WTC11 (cell line): Measurements from ENCODE around the gene NCAM2. TPM values are rescaled to one million over a fixed set of nuclear protein-coding genes. Genes with fewer than 3 reads are reported as not detected.

Source experiments
- ATAC-seq: fragments of 200-7000 bp; cut with Tn5 transposase; 2 replicates; pipeline ENCODE4 v1.10.0; 2021; ENCODE audit warnings: mild to moderate bottlenecking, moderate library complexity
- CTCF ChIA-PET: fragments of 300-600 bp; sonication (Branson Sonifier 250); formaldehyde crosslinking; loops from one replicate; lab custom pipeline; 2021; ENCODE audit warnings: antibody characterized with exemption; lab: Charles Lee
- POLR2A ChIA-PET: fragments of 350-600 bp; sonication (Branson Sonifier 250); formaldehyde crosslinking; loops from one replicate; lab custom pipeline; 2021; ENCODE audit warnings: antibody characterized with exemption; lab: Charles Lee
- DNase-seq: peaks from one replicate; pipeline ENCODE4 v3.0.0; 2021; ENCODE audit warnings: low spot score
- H3K27ac Mint-ChIP-seq: 2 replicates; pipeline ENCODE4 v1.8.0; 2021; ENCODE audit warnings: mixed read lengths
- H3K27me3 Mint-ChIP-seq: 2 replicates; pipeline ENCODE4 v1.8.0; 2021; ENCODE audit warnings: low read depth, mild to moderate bottlenecking, moderate library complexity, mixed read lengths
- H3K36me3 Mint-ChIP-seq: 2 replicates; pipeline ENCODE4 v1.8.0; 2021; ENCODE audit warnings: mixed read lengths
- H3K4me1 Mint-ChIP-seq: 2 replicates; pipeline ENCODE4 v1.8.0; 2022; ENCODE audit warnings: mixed read lengths
- H3K4me3 Mint-ChIP-seq: 2 replicates; pipeline ENCODE4 v1.8.0; 2021; ENCODE audit warnings: mild to moderate bottlenecking, moderate library complexity, mixed read lengths
- H3K9me3 Mint-ChIP-seq: 2 replicates; pipeline ENCODE4 v1.8.0; 2021; ENCODE audit warnings: mixed read lengths
- CREM ChIP-seq: sonication (generic); formaldehyde crosslinking; IDR thresholded peaks from 2 replicates; pipeline ENCODE4 v1.8.1; 2022; ENCODE audit warnings: mild to moderate bottlenecking, missing genetic modification reagents, moderate library complexity
- E2F1 ChIP-seq: sonication (generic); formaldehyde crosslinking; IDR thresholded peaks from 2 replicates; pipeline ENCODE4 v1.8.0; 2022; ENCODE audit warnings: mild to moderate bottlenecking, missing genetic modification reagents
- ESRRA ChIP-seq: sonication (generic); formaldehyde crosslinking; IDR thresholded peaks from 2 replicates; pipeline ENCODE4 v1.8.1; 2022; ENCODE audit warnings: mild to moderate bottlenecking, missing genetic modification reagents, borderline replicate concordance
- JAZF1 ChIP-seq: fragments of 250-450 bp; sonication (Bioruptor Pico); IDR thresholded peaks from 2 replicates; pipeline ENCODE4 v1.9.0; 2021; ENCODE audit warnings: moderate library complexity, mild to moderate bottlenecking, inconsistent platforms
- MXD4 ChIP-seq: fragments of 250-450 bp; sonication (Bioruptor Pico); IDR thresholded peaks from 2 replicates; pipeline ENCODE4 v1.8.0; 2021; ENCODE audit warnings: mild to moderate bottlenecking, moderate library complexity, borderline replicate concordance
- NFYB ChIP-seq: sonication (generic); formaldehyde crosslinking; conservative IDR thresholded peaks from 2 replicates; pipeline ENCODE4 v1.8.0; 2022; ENCODE audit warnings: low read depth, missing genetic modification reagents
- RORB ChIP-seq: fragments of 250-450 bp; sonication (Bioruptor Pico); IDR thresholded peaks from 2 replicates; pipeline ENCODE4 v1.9.0; 2021; ENCODE audit warnings: mild to moderate bottlenecking
- TCF7 ChIP-seq: sonication (generic); formaldehyde crosslinking; IDR thresholded peaks from 2 replicates; pipeline ENCODE4 v1.8.0; 2022; ENCODE audit warnings: mild to moderate bottlenecking, low read depth, missing genetic modification reagents, moderate library complexity
- TEAD4 ChIP-seq: sonication (generic); formaldehyde crosslinking; IDR thresholded peaks from 2 replicates; pipeline ENCODE4 v1.8.0; 2022; ENCODE audit warnings: mild to moderate bottlenecking, missing genetic modification reagents
- TP53 ChIP-seq: sonication (generic); formaldehyde crosslinking; IDR thresholded peaks from 2 replicates; pipeline ENCODE4 v1.8.1; 2023; ENCODE audit warnings: mild to moderate bottlenecking, missing genetic modification reagents
- ZBTB43 ChIP-seq: sonication (generic); formaldehyde crosslinking; IDR thresholded peaks from 2 replicates; pipeline ENCODE4 v1.8.1; 2023; ENCODE audit warnings: mild to moderate bottlenecking, missing genetic modification reagents
- ZNF232 ChIP-seq: sonication (generic); formaldehyde crosslinking; IDR thresholded peaks from 2 replicates; pipeline ENCODE4 v1.8.0; 2022; ENCODE audit warnings: mild to moderate bottlenecking, missing genetic modification reagents
- ZNF263 ChIP-seq: sonication (generic); formaldehyde crosslinking; IDR thresholded peaks from 2 replicates; pipeline ENCODE4 v1.8.1; 2022; ENCODE audit warnings: low read depth, mild to moderate bottlenecking, moderate library complexity, missing genetic modification reagents
- ZNF317 ChIP-seq: sonication (generic); formaldehyde crosslinking; IDR thresholded peaks from 2 replicates; pipeline ENCODE4 v1.8.1; 2023; ENCODE audit warnings: low read depth, mild to moderate bottlenecking, moderate library complexity, missing genetic modification reagents, borderline replicate concordance
- ZNF396 ChIP-seq: fragments of 250-450 bp; sonication (Bioruptor Pico); IDR thresholded peaks from 2 replicates; pipeline ENCODE4 v1.8.0; 2021; ENCODE audit warnings: mild to moderate bottlenecking, moderate library complexity, borderline replicate concordance
- ZNF416 ChIP-seq: fragments of 250-450 bp; sonication (Bioruptor Pico); IDR thresholded peaks from 2 replicates; pipeline ENCODE4 v1.9.0; 2021; ENCODE audit warnings: mild to moderate bottlenecking, inconsistent platforms
- ZSCAN18 ChIP-seq: fragments of 250-450 bp; sonication (Bioruptor Pico); IDR thresholded peaks from 2 replicates; pipeline ENCODE4 v2.1.2; 2022; ENCODE audit warnings: mild to moderate bottlenecking, moderate library complexity
- total RNA-seq: library from RNA; stranded (reverse); gene quantifications from 3 replicates; pipeline ENCODE4 v1.2.3, GENCODE V29; 2021
- TF ChIP-seq, protein P1 (sequence below): sonication (generic); formaldehyde crosslinking; IDR thresholded peaks from 2 replicates; pipeline ENCODE4 v1.8.1; 2022; ENCODE audit warnings: low read depth, mild to moderate bottlenecking, moderate library complexity, missing genetic modification reagents, borderline replicate concordance
- TF ChIP-seq, protein P2 (sequence below): sonication (generic); formaldehyde crosslinking; IDR thresholded peaks from 2 replicates; pipeline ENCODE4 v1.8.1; 2023; ENCODE audit warnings: mild to moderate bottlenecking, missing genetic modification reagents, moderate library complexity

The NCAM2 gene
- total RNA-seq, 1 experiment from 2014 or later, result 1.6 TPM

GRCh38 chr21:21051109-21052055, 53.2 kb downstream of the NCAM2 start:
- no peak for ATAC-seq
- Mint-ChIP-seq H3K9me3 (peaks cover 6% of the 10 kb centered on the region; the same call in 1 of the 2 replicates), H3K27me3 (peaks cover 4% of the 10 kb centered on the region; the same call in 1 of the 2 replicates), H3K36me3 (no peaks in the 10 kb centered on the region), H3K4me3 (no peak overlapping the region), H3K4me1 (peaks cover 36% of the 10 kb centered on the region), H3K27ac (no peak overlapping the region)
- ChIA-PET POLR2A (no interaction called here), CTCF (no interaction called here)
- TF ChIP-seq, protein P1, sequence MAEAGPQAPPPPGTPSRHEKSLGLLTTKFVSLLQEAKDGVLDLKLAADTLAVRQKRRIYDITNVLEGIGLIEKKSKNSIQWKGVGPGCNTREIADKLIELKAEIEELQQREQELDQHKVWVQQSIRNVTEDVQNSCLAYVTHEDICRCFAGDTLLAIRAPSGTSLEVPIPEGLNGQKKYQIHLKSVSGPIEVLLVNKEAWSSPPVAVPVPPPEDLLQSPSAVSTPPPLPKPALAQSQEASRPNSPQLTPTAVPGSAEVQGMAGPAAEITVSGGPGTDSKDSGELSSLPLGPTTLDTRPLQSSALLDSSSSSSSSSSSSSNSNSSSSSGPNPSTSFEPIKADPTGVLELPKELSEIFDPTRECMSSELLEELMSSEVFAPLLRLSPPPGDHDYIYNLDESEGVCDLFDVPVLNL (CRISPR knock-in tag), result no peak
- TF ChIP-seq ZNF263 (no peak), ZNF416 (CRISPR knock-in tag) (no peak), NFYB (no peak), TP53 (no peak), E2F1 (CRISPR knock-in tag) (no peak), ZNF396 (no peak), ESRRA (CRISPR knock-in tag) (no peak), ZSCAN18 (CRISPR knock-in tag) (no peak), ZNF317 (no peak), RORB (CRISPR knock-in tag) (no peak), CREM (CRISPR knock-in tag) (no peak), TEAD4 (CRISPR knock-in tag) (no peak)
- no peak for DNase-seq

DNA sequence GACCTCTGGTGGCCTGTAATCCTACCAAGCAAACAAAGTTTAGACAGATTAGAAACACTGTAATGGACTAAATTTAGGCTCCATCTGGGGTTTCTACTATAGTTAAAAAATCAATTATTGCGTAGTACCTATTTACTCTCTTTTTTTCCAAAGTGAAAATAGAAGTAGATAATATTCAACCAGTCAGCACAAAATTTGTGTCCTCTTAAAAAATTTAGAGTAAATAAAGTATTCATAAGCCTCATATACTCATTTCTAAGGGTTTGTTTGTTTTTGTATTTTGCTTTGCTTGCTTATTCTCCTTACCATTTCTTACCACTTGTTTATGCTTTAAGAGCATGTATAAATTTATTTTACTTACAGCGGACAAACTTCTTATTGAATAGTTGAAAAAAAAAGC, 54.5 kb downstream of the NCAM2 start:
- TF ChIP-seq TCF7 (CRISPR knock-in tag) (no peak), CREM (CRISPR knock-in tag) (no peak), MXD4 (no peak), ZNF396 (no peak), ZBTB43 (CRISPR knock-in tag) (no peak), JAZF1 (CRISPR knock-in tag) (no peak), ZNF232 (no peak)
- TF ChIP-seq, protein P2, sequence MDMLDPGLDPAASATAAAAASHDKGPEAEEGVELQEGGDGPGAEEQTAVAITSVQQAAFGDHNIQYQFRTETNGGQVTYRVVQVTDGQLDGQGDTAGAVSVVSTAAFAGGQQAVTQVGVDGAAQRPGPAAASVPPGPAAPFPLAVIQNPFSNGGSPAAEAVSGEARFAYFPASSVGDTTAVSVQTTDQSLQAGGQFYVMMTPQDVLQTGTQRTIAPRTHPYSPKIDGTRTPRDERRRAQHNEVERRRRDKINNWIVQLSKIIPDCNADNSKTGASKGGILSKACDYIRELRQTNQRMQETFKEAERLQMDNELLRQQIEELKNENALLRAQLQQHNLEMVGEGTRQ, result no peak
- ATAC-seq, result no peak
- H3K9me3 Mint-ChIP-seq, result peaks cover 6% of the 10 kb centered on the region; the same call in 1 of the 2 replicates
- no peaks in the 10 kb centered on the region for H3K36me3 Mint-ChIP-seq
- no peak overlapping the region for H3K27ac Mint-ChIP-seq
- ChIA-PET POLR2A (no interaction called here), CTCF (interaction anchor here (0.6 kb wide), 1 partner anchor 15 kb away, joined by 6 read pairs; no protein-coding TSS in a partner anchor)
- H3K4me1 Mint-ChIP-seq, result peaks cover 34% of the 10 kb centered on the region
- H3K4me3 Mint-ChIP-seq, result no peak overlapping the region
- DNase-seq, result no peak
- peaks cover 4% of the 10 kb centered on the region; the same call in 1 of the 2 replicates for H3K27me3 Mint-ChIP-seq
